PFSK-1 (cell line): ENCODE data around the gene INSYN2B.

Source experiments
- POLR2AphosphoS5 ChIP-seq: IDR thresholded peaks from 2 replicates; pipeline ENCODE4 v1.6.1; 2012; ENCODE audit warnings: low read depth, mild to moderate bottlenecking, control low read depth, low read length, moderate library complexity
- REST ChIP-seq, 2 experiments: IDR thresholded peaks; 2 replicates each; pipeline versions ENCODE4 v1.6.1 to v1.8.0; 2011 to 2012; ENCODE audit warnings: low read depth in 2 of 2, low read length in 2 of 2, control low read depth in 1 of 2, inconsistent platforms in 1 of 2, mild to moderate bottlenecking in 1 of 2, moderate library complexity in 1 of 2; ENCODE audit not compliant: insufficient read depth in 1 of 2
- TAF1 ChIP-seq: IDR thresholded peaks from 2 replicates; pipeline ENCODE4 v1.6.1; 2012; ENCODE audit warnings: low read length, control low read depth, borderline replicate concordance; ENCODE audit not compliant: insufficient read depth

- TF ChIP-seq POLR2AphosphoS5: no peak
- TF ChIP-seq REST (IDR thresholded peaks at IDR 0.05; ENCODE audit: insufficient read depth in 1 of 2, low read depth in 2 of 2, low read length in 2 of 2): no peak
- TF ChIP-seq TAF1: no peak
Measured at GRCh38 chr5:169933127-169933526, 47.2 kb downstream of the INSYN2B start.
